ENCODE measurements around the gene PDIA4.

- TF ChIP-seq CTCF (IDR thresholded peaks at IDR 0.05) (no peak), REST (IDR thresholded peaks at IDR 0.05; ENCODE audit: insufficient read depth in 1 of 2, low read depth in 2 of 2, low read length in 1 of 2) (no peak), TCF7L2 (IDR thresholded peaks at IDR 0.05; ENCODE audit: low read depth, low read length) (no peak), POLR2AphosphoS5 (IDR thresholded peaks at IDR 0.05; ENCODE audit: low read depth, low read length) (no peak), SIN3A (IDR thresholded peaks at IDR 0.05; ENCODE audit: borderline replicate concordance, insufficient read depth, low read depth, low read length) (no peak)
These were observed 527 bp downstream of the PDIA4 start for GRCh38 chr7:149027611-149028345.
